LHCN-M2 (cell line): Measurements from ENCODE around the gene RYR1. TPM values are rescaled to one million over a fixed set of nuclear protein-coding genes. Genes with fewer than 3 reads are reported as not detected.
"Not testable (repeated sequence)": the region's sequence is repeated elsewhere in the genome, so short reads cannot be mapped to it uniquely, and the experiment has no call there.

Experiments
- DNase-seq: peaks from one replicate; pipeline ENCODE4 v3.0.0-alpha.2; 2012; ENCODE audit warnings: low read depth
- total RNA-seq: library from RNA; depleted of rRNA; stranded (reverse); fragments of >200 nt; gene quantifications from 2 replicates; pipeline ENCODE4 v1.2.3, GENCODE V29; 2014

RYR1 gene
- total RNA-seq, 1 experiment from 2014 or later = 1.6 TPM

- no peak for DNase-seq
Measured at GRCh38 chr19:38538793-38539528, 105.5 kb downstream of the RYR1 start.

- no peak for DNase-seq
Measured at GRCh38 chr19:38539751-38540150, 106.3 kb downstream of the RYR1 start.

- DNase-seq = no peak
Measured at GRCh38 chr19:38542040-38542439, 108.5 kb downstream of the RYR1 start.

- DNase-seq = no peak
Measured at GRCh38 chr19:38543286-38543806, 109.9 kb downstream of the RYR1 start.

- peak; percentile 80 for DNase-seq
Measured at GRCh38 chr19:38543807-38544568, 110.5 kb downstream of the RYR1 start.

GRCh38 chr19:38544569-38545315 lies 111.3 kb downstream of the RYR1 start:
- peak; percentile 56 for DNase-seq

GRCh38 chr19:38545596-38545995 lies 112.1 kb downstream of the RYR1 start:
- DNase-seq = no peak

GRCh38 chr19:38547421-38547820 lies 113.9 kb downstream of the RYR1 start:
- no peak for DNase-seq

GRCh38 chr19:38549061-38549460 lies 115.6 kb downstream of the RYR1 start:
- DNase-seq = no peak

GRCh38 chr19:38549942-38550341 lies 116.5 kb downstream of the RYR1 start:
- DNase-seq = no peak

- no peak for DNase-seq
Measured at GRCh38 chr19:38550376-38550775, 116.9 kb downstream of the RYR1 start.

- no peak for DNase-seq
Measured at GRCh38 chr19:38551450-38551813, 117.9 kb downstream of the RYR1 start.

GRCh38 chr19:38553239-38553638 lies 119.7 kb downstream of the RYR1 start:
- DNase-seq = not testable (repeated sequence)

GRCh38 chr19:38554676-38555141 lies 121.2 kb downstream of the RYR1 start:
- no peak for DNase-seq

GRCh38 chr19:38555200-38555599 lies 121.7 kb downstream of the RYR1 start:
- no peak for DNase-seq

- DNase-seq = no peak
Measured at GRCh38 chr19:38556521-38557174, 123.2 kb downstream of the RYR1 start.

GRCh38 chr19:38557205-38557799 lies 123.8 kb downstream of the RYR1 start:
- DNase-seq = no peak

- not testable (repeated sequence) for DNase-seq
Measured at GRCh38 chr19:38558933-38559332, 125.4 kb downstream of the RYR1 start.

- no peak for DNase-seq
Measured at GRCh38 chr19:38559428-38560401, 126.2 kb downstream of the RYR1 start.
